ENCODE data around the gene ATXN10.

The ATXN10 gene

DNA sequence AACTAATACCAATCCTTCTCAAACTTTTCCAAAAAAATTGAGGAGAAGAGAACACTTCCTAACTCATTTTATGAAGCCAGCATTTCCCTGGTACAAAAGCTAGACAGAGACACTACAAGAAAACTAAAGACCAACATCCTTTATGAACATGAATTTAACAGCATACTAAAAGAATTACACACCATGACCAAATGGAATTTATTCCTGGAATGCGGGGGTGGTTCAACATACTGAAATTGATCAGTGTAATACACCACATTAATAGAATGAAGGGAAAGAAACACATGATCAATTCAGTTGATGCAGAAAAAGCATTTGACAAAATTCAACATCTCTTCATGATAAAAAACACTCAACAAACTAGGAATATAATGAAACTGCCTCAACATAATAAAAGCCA is 157.2 kb downstream of the ATXN10 start:
- H2AFZ ChIP-seq (ENCODE audit: low read length), result no peak overlapping the region
- H3K4me2 ChIP-seq (ENCODE audit: low read length), result no peak overlapping the region
- TF ChIP-seq, protein P1, sequence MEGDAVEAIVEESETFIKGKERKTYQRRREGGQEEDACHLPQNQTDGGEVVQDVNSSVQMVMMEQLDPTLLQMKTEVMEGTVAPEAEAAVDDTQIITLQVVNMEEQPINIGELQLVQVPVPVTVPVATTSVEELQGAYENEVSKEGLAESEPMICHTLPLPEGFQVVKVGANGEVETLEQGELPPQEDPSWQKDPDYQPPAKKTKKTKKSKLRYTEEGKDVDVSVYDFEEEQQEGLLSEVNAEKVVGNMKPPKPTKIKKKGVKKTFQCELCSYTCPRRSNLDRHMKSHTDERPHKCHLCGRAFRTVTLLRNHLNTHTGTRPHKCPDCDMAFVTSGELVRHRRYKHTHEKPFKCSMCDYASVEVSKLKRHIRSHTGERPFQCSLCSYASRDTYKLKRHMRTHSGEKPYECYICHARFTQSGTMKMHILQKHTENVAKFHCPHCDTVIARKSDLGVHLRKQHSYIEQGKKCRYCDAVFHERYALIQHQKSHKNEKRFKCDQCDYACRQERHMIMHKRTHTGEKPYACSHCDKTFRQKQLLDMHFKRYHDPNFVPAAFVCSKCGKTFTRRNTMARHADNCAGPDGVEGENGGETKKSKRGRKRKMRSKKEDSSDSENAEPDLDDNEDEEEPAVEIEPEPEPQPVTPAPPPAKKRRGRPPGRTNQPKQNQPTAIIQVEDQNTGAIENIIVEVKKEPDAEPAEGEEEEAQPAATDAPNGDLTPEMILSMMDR (IDR thresholded peaks at IDR 0.05; ENCODE audit: low read length), result no peak
- TF ChIP-seq EZH2 (IDR thresholded peaks at IDR 0.05; ENCODE audit: borderline replicate concordance, low read length), result no peak
- no peaks in the 10 kb centered on the region for H4K20me1 ChIP-seq (ENCODE audit: insufficient read depth, low read length)
- H3K4me3 ChIP-seq (ENCODE audit: low read depth, low read length, poor library complexity, severe bottlenecking), result no peak overlapping the region
- no peaks in the 10 kb centered on the region for H3K9me2 ChIP-seq (ENCODE audit: low read depth, low read length)
- no peak overlapping the region for H3K9ac ChIP-seq (ENCODE audit: low read length)
- H3K27ac ChIP-seq (ENCODE audit: low read depth, low read length, poor library complexity, severe bottlenecking), result no peak overlapping the region
- H3K4me1 ChIP-seq (ENCODE audit: insufficient read depth, low read length, severe bottlenecking), result peaks cover 25% of the 10 kb centered on the region
- peaks cover 17% of the 10 kb centered on the region for H3K9me3 ChIP-seq (ENCODE audit: low read length)
- H3F3A ChIP-seq (ENCODE audit: insufficient read depth, low read length), result no peaks in the 10 kb centered on the region
- peaks cover 58% of the 10 kb centered on the region for H3K36me3 ChIP-seq (ENCODE audit: insufficient read depth, low read length)
- H3K27me3 ChIP-seq (ENCODE audit: insufficient read depth, low read length), result no peaks in the 10 kb centered on the region
- H3K79me2 ChIP-seq (ENCODE audit: insufficient read depth, low read length), result no peaks in the 10 kb centered on the region

DNA sequence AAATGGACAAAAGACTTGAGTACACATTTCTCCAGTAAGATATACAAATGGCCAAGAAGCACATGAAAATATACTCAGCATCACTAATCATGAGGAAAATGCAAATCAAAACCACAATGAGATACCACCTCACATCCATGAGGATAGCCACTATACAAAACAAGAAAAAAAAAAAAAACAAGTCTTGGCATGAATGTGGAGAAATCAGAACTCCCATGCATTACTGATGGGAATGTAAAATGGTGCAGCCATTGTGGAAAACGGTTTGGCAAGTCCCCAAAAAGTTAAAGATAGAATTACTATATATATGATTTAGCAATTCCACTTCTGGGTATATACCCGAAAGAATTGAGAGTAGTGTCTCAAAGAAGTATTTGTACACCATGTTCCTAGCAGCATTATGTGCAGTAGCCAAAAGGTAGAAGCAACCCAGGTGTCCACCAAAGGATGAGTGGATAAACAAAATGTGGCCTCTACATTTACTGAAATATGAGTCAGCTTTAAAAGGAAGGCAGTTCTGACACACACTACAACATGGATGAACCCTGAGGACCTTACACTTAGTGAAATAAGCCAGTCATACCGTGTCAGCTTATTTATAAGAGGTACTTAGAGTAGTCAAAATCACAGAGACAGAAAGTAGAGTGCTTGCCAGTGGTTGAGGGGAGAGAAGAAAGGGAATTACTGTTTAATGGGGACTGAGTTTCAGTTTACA is 159.1 kb downstream of the ATXN10 start:
- Histone ChIP-seq H3F3A (ENCODE audit: insufficient read depth, low read length) (no peaks in the 10 kb centered on the region), H3K4me2 (ENCODE audit: low read length) (no peak overlapping the region), H3K36me3 (ENCODE audit: insufficient read depth, low read length) (peaks cover 54% of the 10 kb centered on the region)

GRCh38 chr22:45831394-45831793 is 159.8 kb downstream of the ATXN10 start:
- Histone ChIP-seq H3K36me3 (ENCODE audit: insufficient read depth, low read length) (peaks cover 49% of the 10 kb centered on the region), H3K9me3 (ENCODE audit: low read length) (0 out of 2 replicates have a peak, but pooled peaks cover 11% of the 10 kb centered on the region), H4K20me1 (ENCODE audit: insufficient read depth, low read length) (no peaks in the 10 kb centered on the region), H2AFZ (ENCODE audit: low read length) (no peak overlapping the region), H3K27ac (ENCODE audit: low read depth, low read length, poor library complexity, severe bottlenecking) (peak overlapping the region; percentile 86), H3K27me3 (ENCODE audit: insufficient read depth, low read length) (no peaks in the 10 kb centered on the region), H3K9me2 (ENCODE audit: low read depth, low read length) (no peaks in the 10 kb centered on the region), H3K4me3 (ENCODE audit: low read depth, low read length, poor library complexity, severe bottlenecking) (no peak overlapping the region), H3K79me2 (ENCODE audit: insufficient read depth, low read length) (no peaks in the 10 kb centered on the region), H3K4me2 (ENCODE audit: low read length) (no peak overlapping the region), H3K4me1 (ENCODE audit: insufficient read depth, low read length, severe bottlenecking) (peaks cover 41% of the 10 kb centered on the region), H3K9ac (ENCODE audit: low read length) (peak overlapping the region; percentile 10; the same call in 1 of the 2 replicates), H3F3A (ENCODE audit: insufficient read depth, low read length) (no peaks in the 10 kb centered on the region)
- no peak for TF ChIP-seq EZH2 (IDR thresholded peaks at IDR 0.05; ENCODE audit: borderline replicate concordance, low read length)
- TF ChIP-seq, protein P1 (IDR thresholded peaks at IDR 0.05; ENCODE audit: low read length), result peak; percentile 83

More for the DNA sequence above, 159.1 kb downstream of the ATXN10 start:
- Histone ChIP-seq H3K9me3 (ENCODE audit: low read length) (peaks cover 14% of the 10 kb centered on the region; the same call in 1 of the 2 replicates), H3K4me3 (ENCODE audit: low read depth, low read length, poor library complexity, severe bottlenecking) (no peak overlapping the region), H3K27me3 (ENCODE audit: insufficient read depth, low read length) (no peaks in the 10 kb centered on the region), H3K79me2 (ENCODE audit: insufficient read depth, low read length) (no peaks in the 10 kb centered on the region), H3K27ac (ENCODE audit: low read depth, low read length, poor library complexity, severe bottlenecking) (peak overlapping the region; percentile 86), H3K9me2 (ENCODE audit: low read depth, low read length) (no peaks in the 10 kb centered on the region), H3K4me1 (ENCODE audit: insufficient read depth, low read length, severe bottlenecking) (peaks cover 41% of the 10 kb centered on the region), H2AFZ (ENCODE audit: low read length) (no peak overlapping the region), H4K20me1 (ENCODE audit: insufficient read depth, low read length) (no peaks in the 10 kb centered on the region), H3K9ac (ENCODE audit: low read length) (peak overlapping the region; percentile 1; the same call in 1 of the 2 replicates)
- TF ChIP-seq EZH2 (IDR thresholded peaks at IDR 0.05; ENCODE audit: borderline replicate concordance, low read length), result no peak
- TF ChIP-seq, protein P1 (IDR thresholded peaks at IDR 0.05; ENCODE audit: low read length), result no peak

Data from OCI-LY1 (cell line).